GM12874 (cell line): ENCODE measurements around the gene PCBP2.

Experiments used
- TF ChIP-seq, protein P1 (sequence below): IDR thresholded peaks from 2 replicates; pipeline ENCODE4 v1.5.1; 2011; ENCODE audit warnings: low read depth, mild to moderate bottlenecking, control low read depth, low read length, moderate library complexity; ENCODE audit not compliant: insufficient read depth

PCBP2 gene

DNA sequence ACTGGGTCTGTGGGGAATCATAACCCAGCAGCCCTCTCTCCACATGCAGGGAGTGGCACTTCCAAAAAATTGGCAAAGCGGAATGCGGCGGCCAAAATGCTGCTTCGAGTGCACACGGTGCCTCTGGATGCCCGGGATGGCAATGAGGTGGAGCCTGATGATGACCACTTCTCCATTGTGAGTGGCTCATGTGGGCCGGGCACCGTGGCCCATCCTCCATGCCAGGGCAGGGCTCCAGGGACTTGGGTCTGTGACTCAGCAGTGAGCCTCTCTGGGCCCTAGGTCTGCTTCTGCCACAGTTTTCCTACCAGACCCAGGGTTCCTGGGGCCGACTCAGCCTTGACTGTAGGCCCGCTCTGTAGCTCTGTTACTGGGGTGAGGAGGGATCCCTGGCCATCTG lies 53.2 kb downstream of the PCBP2 start:
- TF ChIP-seq, protein P1, sequence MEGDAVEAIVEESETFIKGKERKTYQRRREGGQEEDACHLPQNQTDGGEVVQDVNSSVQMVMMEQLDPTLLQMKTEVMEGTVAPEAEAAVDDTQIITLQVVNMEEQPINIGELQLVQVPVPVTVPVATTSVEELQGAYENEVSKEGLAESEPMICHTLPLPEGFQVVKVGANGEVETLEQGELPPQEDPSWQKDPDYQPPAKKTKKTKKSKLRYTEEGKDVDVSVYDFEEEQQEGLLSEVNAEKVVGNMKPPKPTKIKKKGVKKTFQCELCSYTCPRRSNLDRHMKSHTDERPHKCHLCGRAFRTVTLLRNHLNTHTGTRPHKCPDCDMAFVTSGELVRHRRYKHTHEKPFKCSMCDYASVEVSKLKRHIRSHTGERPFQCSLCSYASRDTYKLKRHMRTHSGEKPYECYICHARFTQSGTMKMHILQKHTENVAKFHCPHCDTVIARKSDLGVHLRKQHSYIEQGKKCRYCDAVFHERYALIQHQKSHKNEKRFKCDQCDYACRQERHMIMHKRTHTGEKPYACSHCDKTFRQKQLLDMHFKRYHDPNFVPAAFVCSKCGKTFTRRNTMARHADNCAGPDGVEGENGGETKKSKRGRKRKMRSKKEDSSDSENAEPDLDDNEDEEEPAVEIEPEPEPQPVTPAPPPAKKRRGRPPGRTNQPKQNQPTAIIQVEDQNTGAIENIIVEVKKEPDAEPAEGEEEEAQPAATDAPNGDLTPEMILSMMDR: no peak

DNA sequence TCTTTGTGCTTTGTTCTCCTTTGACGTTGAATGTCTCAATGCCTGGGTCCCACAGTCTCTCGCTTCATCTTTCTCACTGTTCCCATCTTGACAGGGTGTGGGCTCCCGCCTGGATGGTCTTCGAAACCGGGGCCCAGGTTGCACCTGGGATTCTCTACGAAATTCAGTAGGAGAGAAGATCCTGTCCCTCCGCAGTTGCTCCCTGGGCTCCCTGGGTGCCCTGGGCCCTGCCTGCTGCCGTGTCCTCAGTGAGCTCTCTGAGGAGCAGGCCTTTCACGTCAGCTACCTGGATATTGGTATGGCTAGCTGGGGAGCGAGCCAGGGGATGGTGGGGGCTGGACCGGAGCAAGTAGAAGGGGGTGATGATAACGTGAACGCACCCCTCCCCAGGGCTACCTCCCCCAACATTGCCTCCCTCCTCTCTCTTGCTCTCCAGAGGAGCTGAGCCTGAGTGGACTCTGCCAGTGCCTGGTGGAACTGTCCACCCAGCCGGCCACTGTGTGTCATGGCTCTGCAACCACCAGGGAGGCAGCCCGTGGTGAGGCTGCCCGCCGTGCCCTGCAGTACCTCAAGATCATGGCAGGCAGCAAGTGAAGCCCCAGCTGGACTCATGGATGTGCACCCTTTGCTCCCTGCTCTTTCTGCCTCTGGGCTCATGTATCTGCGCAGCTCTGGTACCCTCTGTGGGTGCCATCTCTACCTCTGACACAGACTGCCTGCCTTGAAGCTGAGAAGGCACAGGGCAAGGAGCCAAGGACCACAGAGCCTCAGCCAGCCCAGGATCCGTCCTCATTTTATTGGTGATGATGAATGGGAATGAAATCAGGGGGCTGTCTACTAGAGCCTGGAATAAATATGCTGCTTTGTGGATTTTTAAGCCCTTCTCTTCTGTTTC lies 53.9 kb downstream of the PCBP2 start:
- TF ChIP-seq, protein P1: no peak

DNA sequence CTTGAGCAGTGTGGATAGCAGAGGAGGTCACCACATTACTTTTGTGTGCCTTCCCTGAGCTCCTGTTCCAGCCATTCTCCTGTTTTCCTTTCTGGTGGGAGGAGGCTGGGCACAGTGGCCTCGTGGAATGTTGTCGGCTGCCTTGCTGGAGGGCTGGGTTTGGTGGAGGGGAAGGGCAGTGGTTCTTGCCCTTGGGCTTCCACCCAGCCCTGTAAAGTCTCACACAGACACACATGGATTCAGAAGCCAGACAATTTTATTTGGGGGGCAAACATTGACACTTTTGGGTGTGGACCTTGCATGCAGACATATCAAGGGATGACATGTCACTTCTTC lies 54.5 kb downstream of the PCBP2 start:
- TF ChIP-seq, protein P1: no peak

DNA sequence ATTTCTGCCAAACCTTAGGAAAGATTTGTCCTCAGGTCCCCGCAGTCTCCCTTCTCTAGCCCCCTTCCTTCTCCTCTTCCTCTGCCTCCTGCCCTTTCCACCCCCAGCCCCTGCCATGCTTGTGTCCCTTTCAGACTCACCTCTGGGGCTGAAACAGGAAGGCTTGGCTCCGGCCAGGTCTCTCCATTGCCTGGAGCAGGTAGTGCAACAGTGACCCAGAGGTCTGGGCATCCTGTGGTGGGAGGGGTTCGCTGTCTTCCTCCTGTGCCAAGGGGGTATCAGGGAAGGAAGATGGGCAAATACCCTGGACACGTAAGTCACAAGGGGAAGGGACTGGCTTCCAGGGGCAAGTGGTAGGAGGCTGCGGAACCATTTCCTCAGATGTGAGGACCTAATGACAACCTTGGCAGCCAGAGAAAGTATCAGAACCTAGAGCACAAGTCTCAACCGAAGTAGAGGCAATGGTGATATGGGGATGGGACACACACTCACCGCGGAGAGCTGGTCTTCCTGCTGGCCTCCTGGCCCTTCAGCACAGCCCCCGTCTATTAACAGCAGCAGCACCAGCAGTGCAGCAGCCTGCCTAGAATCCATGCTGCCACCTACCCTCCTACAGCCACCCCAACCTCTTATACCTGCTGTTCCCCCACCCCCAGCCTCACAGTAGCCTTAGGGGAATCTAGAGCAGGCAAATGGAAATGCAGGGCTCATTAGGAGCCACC lies 55.1 kb downstream of the PCBP2 start, which contains the start of gene NPFF:
TSS of gene NPFF (minus strand) at position 604 of the 722 bp plus-strand sequence. CDS start at position 594, 10 bp downstream.
- TF ChIP-seq, protein P1: no peak

DNA sequence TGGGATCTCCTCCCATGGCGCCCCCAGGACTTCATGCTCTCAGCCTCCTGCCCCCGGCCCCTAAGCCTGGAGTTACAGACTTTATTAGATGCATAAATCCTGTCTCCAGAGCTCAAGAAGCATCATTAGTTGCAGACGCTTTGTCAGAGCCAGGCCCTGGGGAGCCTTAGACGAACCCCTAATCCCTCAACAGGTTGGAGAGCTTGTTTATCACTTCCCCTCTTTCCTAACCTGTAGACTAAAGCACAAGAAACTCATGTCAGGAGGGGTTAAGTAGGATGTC lies 55.6 kb downstream of the PCBP2 start:
- TF ChIP-seq, protein P1: no peak

DNA sequence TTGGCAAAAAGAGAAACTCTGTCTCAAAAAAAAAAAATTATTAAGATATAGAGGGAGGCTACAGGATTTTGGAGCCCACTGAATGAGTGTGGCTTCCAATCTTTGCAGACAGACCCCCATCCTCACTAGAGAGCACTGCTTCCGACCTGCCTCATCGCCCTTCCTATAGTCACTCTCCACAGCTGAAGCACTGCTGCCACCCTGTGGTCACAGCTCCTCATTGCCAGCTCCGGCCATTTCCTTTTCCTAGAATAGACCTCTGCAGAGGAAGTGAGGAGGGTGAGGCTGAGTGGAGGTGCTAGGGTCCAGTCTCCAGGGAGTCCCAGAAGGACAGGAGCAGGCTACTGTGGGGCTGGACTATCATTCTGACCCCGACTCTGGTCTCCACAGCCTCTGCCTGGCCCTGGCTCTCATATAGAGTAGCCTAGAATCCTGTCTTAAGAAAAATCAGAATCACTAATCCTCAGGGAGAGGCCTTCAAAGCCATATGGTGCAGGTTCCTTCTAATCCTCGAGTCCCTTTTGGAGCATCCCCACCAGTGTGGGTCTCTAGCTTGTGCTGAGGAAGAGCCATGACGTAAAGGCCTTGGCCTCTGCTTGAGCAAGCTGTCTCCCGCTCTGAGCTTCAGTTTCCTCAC lies 56.8 kb downstream of the PCBP2 start:
- TF ChIP-seq, protein P1: peak; percentile 91

DNA sequence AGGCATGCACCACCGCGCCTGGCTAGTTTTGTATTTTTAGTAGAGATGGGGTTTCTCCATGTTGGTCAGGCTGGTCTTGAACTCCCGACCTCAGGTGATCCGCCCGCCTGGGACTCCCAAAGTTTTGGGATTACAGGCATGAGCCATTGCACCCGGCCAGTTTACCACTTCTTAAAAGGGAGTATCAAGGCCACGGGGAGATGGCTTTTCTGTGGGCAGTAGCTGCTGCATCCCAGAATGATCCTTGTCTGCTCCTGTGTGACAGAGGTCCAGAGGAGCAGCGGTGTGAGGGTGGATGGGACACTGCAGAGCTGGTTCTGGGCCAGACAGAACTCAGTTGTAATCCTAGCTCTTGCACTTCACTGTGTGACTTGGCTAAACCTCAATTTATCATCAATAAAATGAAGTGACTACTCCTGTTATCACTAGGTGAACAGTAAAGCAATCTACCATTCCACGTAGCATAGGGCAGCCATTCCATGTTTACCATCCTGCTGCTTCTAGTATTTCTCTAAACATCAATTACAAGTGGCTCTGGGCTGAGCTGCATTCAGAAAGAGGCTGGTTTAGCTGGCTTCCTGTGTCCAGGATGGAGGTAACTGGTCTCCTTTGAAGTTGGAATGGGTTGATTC lies 58.4 kb downstream of the PCBP2 start:
- TF ChIP-seq, protein P1: no peak
